HepG2 (cell line): Measurements from ENCODE around the gene RIMKLB. TPM values are rescaled to one million over a fixed set of nuclear protein-coding genes. Genes with fewer than 3 reads are reported as not detected.

ENCODE experiments used
- ATAC-seq: fragments of 200-7000 bp; cut with Tn5 transposase; 3 replicates; pipeline ENCODE4 v1.9.1; 2020; ENCODE audit warnings: mild to moderate bottlenecking, moderate library complexity
- BruUV-seq: library from RNA; stranded (reverse); fragments of 400-500 nt; replicated peaks from 2 replicates; lab custom pipeline; 2021; lab: Mats Ljungman, UMichigan
- CTCF ChIA-PET: fragments of 300-600 bp; formaldehyde crosslinking; extraction: SDS; loops from one replicate; lab custom pipeline; 2021; ENCODE audit warnings: low total read pairs, inconsistent platforms, low intra/inter-chr PET ratio; lab: Yijun Ruan, JAX
- POLR2A ChIA-PET: fragments of 350-600 bp; sonication (Branson Sonifier 250); formaldehyde crosslinking; loops from one replicate; lab custom pipeline; 2020; ENCODE audit warnings: antibody characterized with exemption, inconsistent platforms; lab: Yijun Ruan, JAX
- DNase-seq: peaks from one replicate; pipeline ENCODE4 v3.0.0-alpha.2; 2015; ENCODE audit warnings: low spot score
- FAIRE-seq: peaks from 3 replicates; lab custom pipeline; 2011; peaks lifted over from hg19 to GRCh38; lab: Jason Lieb, UNC
- H2AFZ ChIP-seq: one replicate; pipeline ENCODE4 v1.6.1; 2011; ENCODE audit warnings: low read length, inconsistent platforms
- H3K27ac ChIP-seq: fragments of 300-600 bp; 3 replicates; pipeline ENCODE4 v1.8.0; 2011; ENCODE audit warnings: mixed run types, mild to moderate bottlenecking, mixed read lengths, low read length, inconsistent platforms; ENCODE audit not compliant: insufficient read depth; ENCODE audit errors: extremely low read length
- H3K27me3 ChIP-seq, 2 experiments: fragments of 200-600 bp in 1 of 2; 2 replicates in 1 of 2; 3 replicates in 1 of 2; pipeline versions ENCODE4 v1.6.0 to v1.8.0; 2011; ENCODE audit warnings: low read length in 2 of 2, mild to moderate bottlenecking in 2 of 2, moderate library complexity in 2 of 2, inconsistent platforms in 1 of 2; ENCODE audit not compliant: insufficient read depth in 2 of 2, control insufficient read depth in 1 of 2
- H3K36me3 ChIP-seq, 2 experiments: fragments of 200-600 bp in 1 of 2; replicated peaks in 1 of 2; 2 replicates in 1 of 2; 3 replicates in 1 of 2; pipeline versions ENCODE4 v1.5.1 to v1.8.0; 2011; ENCODE audit warnings: low read length in 2 of 2, inconsistent platforms in 1 of 2; ENCODE audit not compliant: insufficient read depth in 2 of 2, control insufficient read depth in 1 of 2
- H3K4me1 ChIP-seq: 2 replicates; pipeline ENCODE4 v1.5.1; 2012; ENCODE audit warnings: low read length, inconsistent platforms; ENCODE audit not compliant: insufficient read depth
- H3K4me2 ChIP-seq: 2 replicates; pipeline ENCODE4 v1.6.0; 2011; ENCODE audit warnings: low read depth, low read length, inconsistent platforms
- H3K4me3 ChIP-seq, 3 experiments: fragments of 200-600 bp in 1 of 3; sonication (generic), shearing (Covaris generic) in 1 of 3; replicated peaks in 1 of 3; 2 replicates each; pipeline ENCODE4 v1.5.1; 2011 to 2016; ENCODE audit warnings: low read length in 3 of 3, inconsistent platforms in 2 of 3, low read depth in 2 of 3, mild to moderate bottlenecking in 2 of 3, control low read depth in 1 of 3, mixed read lengths in 1 of 3; ENCODE audit not compliant: insufficient read depth in 1 of 3
- H3K79me2 ChIP-seq: one replicate; pipeline ENCODE4 v1.6.1; 2011; ENCODE audit warnings: low read length, inconsistent platforms; ENCODE audit not compliant: insufficient read depth
- H3K9ac ChIP-seq: 2 replicates; pipeline ENCODE4 v1.6.0; 2011; ENCODE audit warnings: mild to moderate bottlenecking, low read depth, low read length, inconsistent platforms; ENCODE audit not compliant: insufficient read depth
- H3K9me3 ChIP-seq: 2 replicates; pipeline ENCODE4 v1.5.1; 2012; ENCODE audit warnings: mild to moderate bottlenecking, low read length
- H4K20me1 ChIP-seq: 2 replicates; pipeline ENCODE4 v1.6.0; 2011; ENCODE audit warnings: inconsistent platforms, mild to moderate bottlenecking, low read length, moderate library complexity; ENCODE audit not compliant: insufficient read depth
- ATF7 ChIP-seq, 2 experiments: fragments of 450-650 bp in 1 of 2; sonication (generic) in 1 of 2; formaldehyde crosslinking in 1 of 2; IDR thresholded peaks; 2 replicates each; pipeline versions ENCODE4 v1.4.0 to v1.6.1; 2016 to 2020; ENCODE audit warnings: antibody characterized with exemption in 1 of 2, mild to moderate bottlenecking in 1 of 2, missing genetic modification reagents in 1 of 2
- CBX2 ChIP-seq, 2 experiments: fragments of 200-600 bp in 1 of 2; sonication (generic); formaldehyde crosslinking in 1 of 2; IDR thresholded peaks; 2 replicates each; pipeline versions ENCODE4 v1.7.0 to v1.8.1; 2018 to 2022; ENCODE audit warnings: low read depth in 2 of 2, low read length in 1 of 2, mild to moderate bottlenecking in 1 of 2, missing genetic modification reagents in 1 of 2
- CEBPB ChIP-seq: IDR thresholded peaks from 2 replicates; pipeline ENCODE4 v1.6.1; 2011; ENCODE audit warnings: low read depth, low read length, improper control_type of control experiment, borderline replicate concordance
- CEBPG ChIP-seq: IDR thresholded peaks from 2 replicates; pipeline ENCODE4 v1.6.1; 2016
- EEA1 ChIP-seq: sonication (generic); formaldehyde crosslinking; IDR thresholded peaks from 2 replicates; pipeline ENCODE4 v1.5.1; 2020; ENCODE audit warnings: mild to moderate bottlenecking, missing genetic modification reagents, borderline replicate concordance
- RBFOX2 ChIP-seq: fragments of 200-400 bp; formaldehyde crosslinking; IDR thresholded peaks from 2 replicates; pipeline ENCODE4 v1.6.1; 2017; ENCODE audit warnings: low read depth, mild to moderate bottlenecking, low read length
- ZNF101 ChIP-seq: sonication (generic); formaldehyde crosslinking; IDR thresholded peaks from 2 replicates; pipeline ENCODE4 v1.4.0; 2020; ENCODE audit warnings: mild to moderate bottlenecking, low read depth, missing genetic modification reagents, borderline replicate concordance
- ZNF772 ChIP-seq: sonication (generic); formaldehyde crosslinking; IDR thresholded peaks from 2 replicates; pipeline ENCODE4 v1.5.0; 2020; ENCODE audit warnings: mild to moderate bottlenecking, missing genetic modification reagents
- ZNF883 ChIP-seq: sonication (generic); formaldehyde crosslinking; IDR thresholded peaks from 2 replicates; pipeline ENCODE4 v1.5.1; 2020; ENCODE audit warnings: mild to moderate bottlenecking, missing genetic modification reagents; ENCODE audit errors: not compliant biosample characterization
- ZSCAN21 ChIP-seq: sonication (generic); formaldehyde crosslinking; IDR thresholded peaks from 2 replicates; pipeline ENCODE4 v1.8.0; 2022; ENCODE audit warnings: mild to moderate bottlenecking, missing genetic modification reagents, moderate library complexity, borderline replicate concordance
- WGBS: methylation state at CpG from one replicate; pipeline ENCODE4 v1.1.6; 2017; ENCODE audit warnings: low lambda C conversion rate; 5-methylcytosine and 5-hydroxymethylcytosine counted together
- in situ Hi-C: cut with HindIII; loops from 2 replicates; pipeline ENCODE4 v1.10.0; 2017; ENCODE audit warnings: low pct_unique_long_range_greater_than_20kb; ENCODE audit not compliant: extremely low pct_ligation_motif_present
- intact Hi-C: fragments of 100-400 bp; cut with micrococcal nuclease; formaldehyde crosslinking; loops from one replicate; pipeline ENCODE4 v1.10.0; 2022; ENCODE audit not compliant: unreplicated experiment
- polyA plus RNA-seq, 8 experiments: library from polyadenylated mRNA; depleted of rRNA in 3 of 8; stranded (reverse) in 7 of 8; unstranded in 1 of 8; fragments of >200 nt; fragmentation: Illumina TruSeq in 4 of 8; extraction: Trizol in 4 of 8; gene quantifications; 2 replicates each; pipeline versions ENCODE4 v1.2.1 to v1.2.3, GENCODE V29; 2011 to 2016; ENCODE audit warnings: low read depth in 4 of 8, missing spikeins in 1 of 8, mixed read lengths in 1 of 8; ENCODE audit not compliant: insufficient read depth in 1 of 8
- total RNA-seq, 5 experiments: library from RNA; depleted of rRNA; stranded (reverse); fragments of >200 nt; fragmentation: Illumina TruSeq; extraction: Trizol; gene quantifications; 2 replicates each; pipeline ENCODE4 v1.2.3, GENCODE V29; 2016; ENCODE audit warnings: low read depth in 1 of 5
- TF ChIP-seq, protein P1 (sequence below): sonication (generic); formaldehyde crosslinking; IDR thresholded peaks from 2 replicates; pipeline ENCODE4 v1.5.0; 2020; ENCODE audit warnings: mild to moderate bottlenecking, missing genetic modification reagents
- TF ChIP-seq, protein P2 (sequence below): sonication (generic); formaldehyde crosslinking; IDR thresholded peaks from 2 replicates; pipeline ENCODE4 v1.4.0; 2020; ENCODE audit warnings: mild to moderate bottlenecking, missing genetic modification reagents

The RIMKLB gene
- total and polyA plus RNA-seq, 2 of the 13 experiments (the other 11 are each of a cell fraction or from before 2014, with no cell fraction given), result 0.33 to 0.40 TPM

DNA sequence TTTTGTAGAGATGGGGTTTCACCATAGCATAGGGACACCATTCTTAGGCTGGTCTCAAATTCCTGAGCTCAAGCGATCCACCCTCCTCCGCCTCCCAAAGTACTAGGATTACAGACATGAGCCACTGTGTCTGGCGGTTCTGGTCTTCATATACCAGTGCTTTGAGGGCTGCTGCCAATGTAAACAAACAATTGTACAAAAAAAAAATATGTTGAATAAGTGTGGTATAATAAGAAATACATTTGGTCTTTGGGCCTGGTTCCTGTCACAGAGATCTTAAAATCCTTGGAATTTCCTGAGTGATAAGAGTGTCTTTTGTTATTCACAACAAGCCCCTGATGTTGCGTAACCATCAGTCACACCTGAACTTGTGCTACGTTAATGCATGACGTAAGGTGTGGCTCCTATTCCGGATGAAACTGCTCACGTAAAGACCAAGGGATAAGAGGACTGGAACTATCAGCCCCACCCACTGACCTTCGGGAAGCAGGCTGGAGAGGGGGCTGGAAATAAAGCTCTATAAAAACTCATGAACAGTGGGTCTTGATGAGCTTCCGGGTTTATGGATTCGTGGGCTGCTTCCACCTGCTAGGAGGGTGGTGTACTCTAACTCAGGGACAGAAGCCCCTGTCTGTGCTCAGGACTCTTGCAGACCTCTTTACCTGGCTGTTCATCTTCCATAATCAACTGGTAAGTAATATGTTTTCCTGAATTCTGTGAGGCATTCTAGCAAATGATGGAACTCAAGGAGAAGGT is 16.5 kb upstream of the RIMKLB start:
- Histone ChIP-seq H3K36me3 (no peaks in the 10 kb centered on the region), H3K27me3 (0 out of 5 replicates have a peak, but pooled peaks cover 0 to 2% of the 10 kb centered on the region in 2 experiments), H3K4me1 (no peaks in the 10 kb centered on the region), H4K20me1 (no peaks in the 10 kb centered on the region), H3K9ac (no peak overlapping the region), H3K4me3 (no peak overlapping the region), H2AFZ (no peak overlapping the region), H3K4me2 (no peak overlapping the region), H3K79me2 (no peaks in the 10 kb centered on the region), H3K27ac (no peak overlapping the region), H3K9me3 (no peaks in the 10 kb centered on the region)
- BruUV-seq, result no TSS peak
- ChIA-PET CTCF (interaction anchor here (1.8 to 2.1 kb wide), 3 partner anchors 209 to 368 kb away, joined by 14 to 15 read pairs (median 15); no protein-coding TSS in a partner anchor), POLR2A (no interaction called here)
- in situ Hi-C loops (loop anchor here (5.0 kb wide), 2 partner anchors 211 to 361 kb away; no protein-coding TSS in a partner anchor), intact Hi-C loops (no loop called here)
- DNase-seq, result no peak
- no peak for TF ChIP-seq EEA1
- TF ChIP-seq CEBPG (CRISPR knock-in tag), result peak; percentile 61
- TF ChIP-seq ATF7 (IDR thresholded peaks at IDR 0.05), result peak; percentile 47; the same call in 1 of the 2 replicates
- no peak for TF ChIP-seq ATF7 (CRISPR knock-in tag; IDR thresholded peaks at IDR 0.05)
- no peak for TF ChIP-seq RBFOX2
- TF ChIP-seq, protein P1, sequence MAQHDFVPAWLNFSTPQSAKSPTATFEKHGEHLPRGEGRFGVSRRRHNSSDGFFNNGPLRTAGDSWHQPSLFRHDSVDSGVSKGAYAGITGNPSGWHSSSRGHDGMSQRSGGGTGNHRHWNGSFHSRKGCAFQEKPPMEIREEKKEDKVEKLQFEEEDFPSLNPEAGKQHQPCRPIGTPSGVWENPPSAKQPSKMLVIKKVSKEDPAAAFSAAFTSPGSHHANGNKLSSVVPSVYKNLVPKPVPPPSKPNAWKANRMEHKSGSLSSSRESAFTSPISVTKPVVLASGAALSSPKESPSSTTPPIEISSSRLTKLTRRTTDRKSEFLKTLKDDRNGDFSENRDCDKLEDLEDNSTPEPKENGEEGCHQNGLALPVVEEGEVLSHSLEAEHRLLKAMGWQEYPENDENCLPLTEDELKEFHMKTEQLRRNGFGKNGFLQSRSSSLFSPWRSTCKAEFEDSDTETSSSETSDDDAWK, result no peak
- TF ChIP-seq ZSCAN21 (CRISPR knock-in tag), result no peak
- TF ChIP-seq ZNF101, result no peak
- TF ChIP-seq CEBPB, result peak; percentile 92
- TF ChIP-seq ZNF883, result no peak
- no peak for TF ChIP-seq CBX2 (IDR thresholded peaks at IDR 0.05; ENCODE audit: low read depth, low read length)
- no peak for TF ChIP-seq CBX2 (CRISPR knock-in tag; IDR thresholded peaks at IDR 0.05; ENCODE audit: low read depth)
- no peak for TF ChIP-seq ZNF772 (CRISPR knock-in tag)
- TF ChIP-seq, protein P2, sequence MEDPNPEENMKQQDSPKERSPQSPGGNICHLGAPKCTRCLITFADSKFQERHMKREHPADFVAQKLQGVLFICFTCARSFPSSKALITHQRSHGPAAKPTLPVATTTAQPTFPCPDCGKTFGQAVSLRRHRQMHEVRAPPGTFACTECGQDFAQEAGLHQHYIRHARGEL (CRISPR knock-in tag), result no peak
- no peak for FAIRE-seq
- WGBS, result 16% methylated on average over 11 of the region's 11 CpGs
- ATAC-seq, result no peak
